Measurements from ENCODE around the gene MAN1A1.

DNA sequence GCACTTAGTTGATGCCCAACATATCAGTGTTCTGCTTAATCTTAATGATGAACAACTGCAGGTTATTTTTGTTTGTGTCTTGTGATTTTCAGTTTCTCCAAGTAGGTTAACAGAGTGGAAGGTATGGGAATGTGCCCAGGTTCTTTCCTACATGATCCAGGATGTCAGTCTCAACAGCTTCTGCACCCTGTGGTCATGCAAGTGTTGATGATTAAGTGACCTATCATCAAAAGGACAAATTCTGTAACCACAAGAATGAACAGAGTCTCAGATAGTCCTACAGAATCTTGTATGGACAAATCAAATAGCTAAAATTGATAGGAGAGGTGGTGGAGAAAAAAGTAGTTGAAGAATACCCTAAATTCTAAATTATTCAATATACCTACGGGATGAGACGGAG, 26.1 kb downstream of the MAN1A1 start:
- no peak for TF ChIP-seq POLR2A (IDR thresholded peaks at IDR 0.05)
- TF ChIP-seq, protein P1, sequence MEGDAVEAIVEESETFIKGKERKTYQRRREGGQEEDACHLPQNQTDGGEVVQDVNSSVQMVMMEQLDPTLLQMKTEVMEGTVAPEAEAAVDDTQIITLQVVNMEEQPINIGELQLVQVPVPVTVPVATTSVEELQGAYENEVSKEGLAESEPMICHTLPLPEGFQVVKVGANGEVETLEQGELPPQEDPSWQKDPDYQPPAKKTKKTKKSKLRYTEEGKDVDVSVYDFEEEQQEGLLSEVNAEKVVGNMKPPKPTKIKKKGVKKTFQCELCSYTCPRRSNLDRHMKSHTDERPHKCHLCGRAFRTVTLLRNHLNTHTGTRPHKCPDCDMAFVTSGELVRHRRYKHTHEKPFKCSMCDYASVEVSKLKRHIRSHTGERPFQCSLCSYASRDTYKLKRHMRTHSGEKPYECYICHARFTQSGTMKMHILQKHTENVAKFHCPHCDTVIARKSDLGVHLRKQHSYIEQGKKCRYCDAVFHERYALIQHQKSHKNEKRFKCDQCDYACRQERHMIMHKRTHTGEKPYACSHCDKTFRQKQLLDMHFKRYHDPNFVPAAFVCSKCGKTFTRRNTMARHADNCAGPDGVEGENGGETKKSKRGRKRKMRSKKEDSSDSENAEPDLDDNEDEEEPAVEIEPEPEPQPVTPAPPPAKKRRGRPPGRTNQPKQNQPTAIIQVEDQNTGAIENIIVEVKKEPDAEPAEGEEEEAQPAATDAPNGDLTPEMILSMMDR (IDR thresholded peaks at IDR 0.05 in 4 of 5, conservative IDR thresholded peaks at IDR 0.05 in 1 of 5): no peak

All from gastrocnemius medialis (tissue), 4 donors.